Effector CD4-positive, alpha-beta T cell (primary cell): ENCODE measurements around the gene ETS2.
"Not testable (repeated sequence)": the region's sequence is repeated elsewhere in the genome, so short reads cannot be mapped to it uniquely, and the experiment has no call there.

Experiments used
- DNase-seq: peaks from one replicate; pipeline ENCODE4 v3.0.0-alpha.2; 2020

Gene ETS2

GRCh38 chr21:38818325-38818723, 12.6 kb downstream of the ETS2 start:
- DNase-seq, result no peak

GRCh38 chr21:38819051-38819718, 13.5 kb downstream of the ETS2 start:
- DNase-seq, result no peak

- DNase-seq, result no peak
These were observed 14.0 kb downstream of the ETS2 start for GRCh38 chr21:38819719-38820159.

GRCh38 chr21:38820471-38821239, 14.9 kb downstream of the ETS2 start:
- no peak for DNase-seq

GRCh38 chr21:38821248-38821647, 15.5 kb downstream of the ETS2 start:
- no peak for DNase-seq

GRCh38 chr21:38821959-38822682, 16.4 kb downstream of the ETS2 start:
- DNase-seq, result no peak

GRCh38 chr21:38822778-38823238, 17.1 kb downstream of the ETS2 start:
- DNase-seq, result no peak

GRCh38 chr21:38823737-38824123, 18.0 kb downstream of the ETS2 start:
- DNase-seq, result no peak

- DNase-seq, result no peak
These were observed 18.5 kb downstream of the ETS2 start for GRCh38 chr21:38824124-38824822.

GRCh38 chr21:38825269-38825668, 19.5 kb downstream of the ETS2 start:
- no peak for DNase-seq

- no peak for DNase-seq
These were observed 20.2 kb downstream of the ETS2 start for GRCh38 chr21:38825921-38826320.

GRCh38 chr21:38828111-38828510, 22.4 kb downstream of the ETS2 start:
- not testable (repeated sequence) for DNase-seq

- DNase-seq, result no peak
These were observed 25.2 kb downstream of the ETS2 start for GRCh38 chr21:38830671-38831525.

- DNase-seq, result no peak
These were observed 26.1 kb downstream of the ETS2 start for GRCh38 chr21:38831526-38832467.

- no peak for DNase-seq
These were observed 26.9 kb downstream of the ETS2 start for GRCh38 chr21:38832664-38833063.

GRCh38 chr21:38833117-38833516, 27.4 kb downstream of the ETS2 start:
- no peak for DNase-seq

- DNase-seq, result no peak
These were observed 29.0 kb downstream of the ETS2 start for GRCh38 chr21:38834725-38835124.

GRCh38 chr21:38837806-38838461, 32.2 kb downstream of the ETS2 start:
- DNase-seq, result no peak

- DNase-seq, result no peak
These were observed 33.0 kb downstream of the ETS2 start for GRCh38 chr21:38838598-38839327.
